HG03066 (cell line): Measurements from ENCODE around the gene C4BPA.

Experiments
- ATAC-seq: cut with Tn5 transposase; IDR thresholded peaks from one replicate; pipeline ENCODE4 v1.9.1; 2021; ENCODE audit warnings: low read depth; ENCODE audit not compliant: unreplicated experiment

The C4BPA gene

GRCh38 chr1:207109004-207109403 is 5.0 kb downstream of the C4BPA start:
- no peak for ATAC-seq

GRCh38 chr1:207112616-207113296 is 8.7 kb downstream of the C4BPA start:
- ATAC-seq: no peak

- ATAC-seq: no peak
Measured at GRCh38 chr1:207115269-207115668, 11.2 kb downstream of the C4BPA start.

DNA sequence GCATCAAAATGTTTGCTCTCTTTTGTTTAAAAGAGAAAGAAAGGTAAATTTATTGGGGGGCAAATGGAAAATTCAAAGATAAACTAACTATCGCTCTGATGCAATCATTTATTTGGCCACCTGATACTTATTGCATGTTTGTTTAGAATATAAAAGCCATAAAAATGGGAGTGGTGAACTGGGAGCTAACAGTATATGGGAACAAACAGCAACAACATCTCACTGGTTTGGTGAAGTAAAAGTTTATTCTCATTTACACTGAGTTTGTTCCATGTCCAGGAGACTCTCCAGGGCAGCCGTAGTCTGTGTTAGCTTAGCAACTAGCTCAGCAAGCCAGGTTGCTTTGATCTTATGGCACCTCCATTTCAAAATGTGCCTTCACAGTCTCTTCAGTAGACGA is 20.4 kb downstream of the C4BPA start:
- ATAC-seq: no peak

GRCh38 chr1:207128336-207128921 is 24.4 kb downstream of the C4BPA start:
- ATAC-seq: no peak

- no peak for ATAC-seq
Measured at GRCh38 chr1:207129053-207129452, 25.0 kb downstream of the C4BPA start.

GRCh38 chr1:207130252-207131036 is 26.4 kb downstream of the C4BPA start:
- ATAC-seq: no peak

- ATAC-seq: no peak
Measured at GRCh38 chr1:207131163-207131562, 27.1 kb downstream of the C4BPA start.

DNA sequence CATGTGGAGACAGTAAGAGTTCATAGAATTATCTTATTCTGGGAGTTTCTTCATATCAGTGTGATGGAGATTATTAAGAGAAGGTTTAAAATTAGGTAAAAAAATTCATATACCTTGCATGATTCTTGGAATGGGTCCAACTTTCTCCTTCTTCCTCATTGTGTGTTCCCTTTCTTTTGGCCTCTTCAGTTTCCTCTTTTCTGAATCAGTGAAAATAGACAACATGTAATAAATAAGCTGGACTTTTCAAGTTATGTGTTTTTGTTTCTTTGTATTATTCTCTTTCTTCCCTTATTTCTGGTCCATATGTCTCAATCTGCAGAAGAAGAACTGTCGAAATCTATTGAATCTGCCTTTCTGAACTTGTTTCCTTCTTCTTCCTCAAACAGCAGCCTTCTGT is 30.5 kb downstream of the C4BPA start:
- no peak for ATAC-seq

DNA sequence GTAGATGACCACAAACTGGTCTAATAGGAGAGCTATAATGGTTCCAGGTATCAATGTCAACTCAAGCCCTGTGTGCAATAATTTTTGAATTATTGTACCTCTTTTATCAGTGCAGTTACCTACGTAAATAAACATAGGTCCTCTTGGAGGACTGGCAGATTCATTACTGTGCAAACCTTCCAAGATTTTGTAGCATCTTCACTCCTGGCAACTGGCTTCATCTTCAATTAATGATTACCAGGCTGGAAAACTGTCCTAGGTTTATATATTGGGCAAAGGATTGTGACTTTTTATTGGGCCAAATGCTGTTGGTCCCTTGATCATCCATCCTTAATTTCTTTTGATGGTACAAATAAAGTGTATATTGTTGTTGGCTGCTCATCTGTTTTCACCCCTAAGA is 35.6 kb downstream of the C4BPA start:
- no peak for ATAC-seq

- no peak for ATAC-seq
Measured at GRCh38 chr1:207140536-207140935, 36.5 kb downstream of the C4BPA start.

DNA sequence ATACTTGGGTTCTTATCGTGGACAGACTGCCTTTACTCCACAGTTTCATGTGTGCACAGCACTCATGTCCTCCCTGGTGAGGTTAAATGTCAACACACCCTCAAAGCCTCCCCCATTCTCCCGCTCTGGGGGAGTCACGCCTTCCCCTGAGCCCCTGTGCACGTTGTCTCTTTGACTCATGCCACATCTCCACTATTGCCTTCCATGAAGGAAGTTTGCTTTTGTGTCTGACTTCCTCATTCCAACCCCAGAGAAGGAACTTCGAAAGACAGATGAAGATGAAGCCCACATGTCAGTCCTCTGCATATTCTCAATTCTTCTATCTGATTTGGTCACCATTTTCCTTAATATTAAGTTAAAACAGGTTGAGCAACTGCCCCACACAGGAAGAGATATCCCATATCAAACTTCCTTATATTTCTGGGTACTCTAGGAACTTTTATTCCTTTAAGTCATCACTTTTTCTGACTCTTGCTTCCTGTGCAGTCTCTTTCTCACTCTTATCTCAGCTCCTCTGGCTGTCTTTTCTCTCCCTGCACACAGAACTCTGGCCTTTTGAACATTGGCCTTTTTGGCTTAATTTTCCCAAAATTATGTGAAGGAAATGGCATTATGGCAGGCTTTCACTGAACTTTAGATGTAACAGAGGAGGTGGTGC is 41.5 kb downstream of the C4BPA start:
- no peak for ATAC-seq

DNA sequence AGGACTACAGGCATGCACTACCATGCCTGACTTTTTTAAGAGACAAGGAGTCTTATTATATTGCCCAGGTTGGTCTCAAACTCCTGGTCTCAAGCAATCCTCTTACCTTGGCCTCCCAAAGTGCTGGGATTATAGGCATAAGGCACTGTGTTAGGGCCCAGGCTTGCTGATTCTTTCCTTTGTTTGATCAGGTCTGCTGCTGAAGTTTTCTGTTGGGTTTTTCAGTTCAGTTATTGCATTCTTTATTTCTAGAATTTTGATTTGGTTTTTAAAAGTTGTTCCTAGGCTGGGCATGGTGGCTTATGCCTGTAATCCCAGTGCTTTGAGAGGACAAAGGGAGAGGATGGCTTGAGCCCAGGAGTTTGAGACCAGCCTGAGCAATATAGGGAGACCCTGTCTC is 47.9 kb downstream of the C4BPA start:
- no peak for ATAC-seq

GRCh38 chr1:207152792-207153468 is 48.9 kb downstream of the C4BPA start:
- no peak for ATAC-seq

GRCh38 chr1:207155028-207155427 is 51.0 kb downstream of the C4BPA start:
- ATAC-seq: no peak

GRCh38 chr1:207156095-207156494 is 52.1 kb downstream of the C4BPA start:
- no peak for ATAC-seq

DNA sequence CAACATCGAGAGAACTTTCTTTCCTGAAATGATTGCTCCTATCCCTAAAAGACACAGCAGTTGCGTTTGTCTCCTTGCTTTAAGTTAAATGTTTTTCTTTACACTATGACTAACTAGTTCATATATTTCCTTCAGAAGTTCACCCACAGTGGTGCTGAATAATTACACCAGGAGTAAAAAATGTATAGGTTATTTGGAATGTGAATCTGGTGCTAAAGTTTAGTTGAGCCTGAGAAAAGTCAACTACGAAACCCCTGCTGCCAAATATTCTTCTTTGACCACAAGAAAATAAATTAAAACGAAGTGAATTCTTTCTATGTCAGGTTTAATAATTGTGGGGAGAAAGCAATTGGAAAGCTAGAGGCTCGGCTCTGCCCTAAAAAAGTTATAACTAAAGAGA is 52.8 kb downstream of the C4BPA start:
- no peak for ATAC-seq

DNA sequence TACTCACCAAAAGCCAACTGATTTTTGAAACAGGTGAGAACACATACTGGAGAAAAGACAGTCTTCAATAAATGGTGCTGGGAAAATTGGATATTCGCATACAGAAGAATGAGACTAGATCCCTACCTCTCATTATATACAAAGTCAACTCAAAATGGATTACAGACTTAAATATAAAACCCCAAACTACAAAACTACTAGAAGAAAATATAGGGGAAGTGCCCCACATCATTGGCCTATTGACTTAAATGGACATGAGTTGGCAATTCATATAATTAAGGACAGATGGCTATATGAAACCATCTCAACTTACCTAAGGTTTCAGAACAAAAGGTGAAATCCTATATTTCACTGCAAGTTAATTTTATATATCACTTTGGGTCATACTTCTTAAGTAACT is 60.1 kb downstream of the C4BPA start:
- ATAC-seq: no peak

GRCh38 chr1:207172321-207172720 is 68.3 kb downstream of the C4BPA start:
- ATAC-seq: no peak

DNA sequence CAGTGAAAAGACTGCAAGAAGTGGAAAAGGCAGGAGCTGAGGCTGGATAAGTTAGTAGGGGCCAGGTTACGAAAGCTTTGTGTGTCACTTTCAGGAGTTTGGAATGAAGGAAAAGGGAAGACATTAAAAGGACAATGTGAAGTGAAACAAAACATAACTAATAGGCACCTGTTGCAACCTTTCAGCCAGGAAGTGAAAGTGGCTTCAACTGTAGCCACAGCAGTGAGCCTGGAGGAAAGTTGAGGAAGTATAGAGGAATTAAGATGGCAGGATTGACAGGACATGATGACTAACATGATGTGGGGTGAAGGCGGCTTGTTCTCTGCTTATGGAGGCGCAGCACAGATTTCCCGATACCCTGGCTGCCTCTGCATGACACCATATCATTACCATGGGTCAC is 68.9 kb downstream of the C4BPA start:
- no peak for ATAC-seq

- no peak for ATAC-seq
Measured at GRCh38 chr1:207173396-207173795, 69.4 kb downstream of the C4BPA start.
